SK-N-SH (cell line): ENCODE results near the gene NTRK3.

Experiments
- EP300 ChIP-seq, 2 experiments: IDR thresholded peaks; 2 replicates each; pipeline versions ENCODE4 v1.4.0 to v1.6.1; 2012; ENCODE audit warnings: borderline replicate concordance in 1 of 2, low read depth in 1 of 2, low read length in 1 of 2
- GABPA ChIP-seq: IDR thresholded peaks from 2 replicates; pipeline ENCODE4 v1.4.0; 2012; ENCODE audit warnings: low read depth, mild to moderate bottlenecking
- JUND ChIP-seq: IDR thresholded peaks from 2 replicates; pipeline ENCODE4 v1.4.0; 2012
- MAX ChIP-seq: IDR thresholded peaks from 2 replicates; pipeline ENCODE4 v1.4.0; 2012; ENCODE audit warnings: low read depth
- NRF1 ChIP-seq: IDR thresholded peaks from 2 replicates; pipeline ENCODE4 v1.6.1; 2012; ENCODE audit warnings: low read depth, mild to moderate bottlenecking, low read length
- POLR2AphosphoS5 ChIP-seq: IDR thresholded peaks from 2 replicates; pipeline ENCODE4 v1.6.1; 2012; ENCODE audit warnings: low read depth, low read length
- RAD21 ChIP-seq: IDR thresholded peaks from 2 replicates; pipeline ENCODE4 v1.6.1; 2012; ENCODE audit warnings: mild to moderate bottlenecking, low read length
- SIN3A ChIP-seq: IDR thresholded peaks from 2 replicates; pipeline ENCODE4 v1.6.1; 2012; ENCODE audit warnings: low read depth, mild to moderate bottlenecking, low read length, moderate library complexity, borderline replicate concordance
- SMC3 ChIP-seq: IDR thresholded peaks from 2 replicates; pipeline ENCODE4 v1.6.1; 2012; ENCODE audit warnings: low read depth, low read length, improper control_type of control experiment
- TAF1 ChIP-seq: IDR thresholded peaks from 2 replicates; pipeline ENCODE4 v1.6.1; 2012; ENCODE audit warnings: low read depth, mild to moderate bottlenecking, low read length, moderate library complexity, borderline replicate concordance
- TEAD4 ChIP-seq: IDR thresholded peaks from 2 replicates; pipeline ENCODE4 v1.4.0; 2012; ENCODE audit warnings: mild to moderate bottlenecking, borderline replicate concordance; ENCODE audit not compliant: insufficient read depth
- USF2 ChIP-seq: fragments of 150-350 bp; IDR thresholded peaks from 2 replicates; pipeline ENCODE4 v1.6.1; 2017; ENCODE audit warnings: antibody characterized with exemption, low read length, low read depth, borderline replicate concordance
- TF ChIP-seq, protein P1 (sequence below): fragments of 200-600 bp; sonication (generic); IDR thresholded peaks from 2 replicates; pipeline ENCODE4 v1.6.1; 2017; ENCODE audit warnings: antibody characterized with exemption, mild to moderate bottlenecking, moderate library complexity

- TF ChIP-seq TAF1 (no peak), USF2 (no peak), JUND (no peak), EP300 (IDR thresholded peaks at IDR 0.05; ENCODE audit: borderline replicate concordance in 1 of 2, low read depth in 1 of 2, low read length in 1 of 2) (no peak), NRF1 (no peak), GABPA (no peak), SIN3A (no peak), MAX (no peak), POLR2AphosphoS5 (no peak), RAD21 (no peak), TEAD4 (no peak), SMC3 (no peak)
- TF ChIP-seq, protein P1, sequence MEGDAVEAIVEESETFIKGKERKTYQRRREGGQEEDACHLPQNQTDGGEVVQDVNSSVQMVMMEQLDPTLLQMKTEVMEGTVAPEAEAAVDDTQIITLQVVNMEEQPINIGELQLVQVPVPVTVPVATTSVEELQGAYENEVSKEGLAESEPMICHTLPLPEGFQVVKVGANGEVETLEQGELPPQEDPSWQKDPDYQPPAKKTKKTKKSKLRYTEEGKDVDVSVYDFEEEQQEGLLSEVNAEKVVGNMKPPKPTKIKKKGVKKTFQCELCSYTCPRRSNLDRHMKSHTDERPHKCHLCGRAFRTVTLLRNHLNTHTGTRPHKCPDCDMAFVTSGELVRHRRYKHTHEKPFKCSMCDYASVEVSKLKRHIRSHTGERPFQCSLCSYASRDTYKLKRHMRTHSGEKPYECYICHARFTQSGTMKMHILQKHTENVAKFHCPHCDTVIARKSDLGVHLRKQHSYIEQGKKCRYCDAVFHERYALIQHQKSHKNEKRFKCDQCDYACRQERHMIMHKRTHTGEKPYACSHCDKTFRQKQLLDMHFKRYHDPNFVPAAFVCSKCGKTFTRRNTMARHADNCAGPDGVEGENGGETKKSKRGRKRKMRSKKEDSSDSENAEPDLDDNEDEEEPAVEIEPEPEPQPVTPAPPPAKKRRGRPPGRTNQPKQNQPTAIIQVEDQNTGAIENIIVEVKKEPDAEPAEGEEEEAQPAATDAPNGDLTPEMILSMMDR: no peak
These were observed 318.5 kb downstream of the NTRK3 start for GRCh38 chr15:87938031-87938430.
